Trophoblast cell (in vitro differentiated cells and primary cell): ENCODE results near the gene P4HB.
"Not testable (repeated sequence)": the region's sequence is repeated elsewhere in the genome, so short reads cannot be mapped to it uniquely, and the experiment has no call there.

ENCODE experiments used
- DNase-seq, 2 donors: peaks; one replicate each; pipeline ENCODE4 v3.0.0-alpha.2; 2016
- H2AFZ ChIP-seq: 2 replicates; pipeline ENCODE4 v1.6.1; 2013; ENCODE audit warnings: low read length, moderate library complexity, mild to moderate bottlenecking; ENCODE audit not compliant: insufficient read depth, poor library complexity
- H2AK5ac ChIP-seq: 2 replicates; pipeline ENCODE4 v1.6.1; 2013; ENCODE audit warnings: mild to moderate bottlenecking, low read length
- H2BK120ac ChIP-seq: 2 replicates; pipeline ENCODE4 v1.6.1; 2013; ENCODE audit warnings: low read length, mild to moderate bottlenecking, moderate library complexity; ENCODE audit not compliant: insufficient read depth, poor library complexity
- H2BK12ac ChIP-seq: 2 replicates; pipeline ENCODE4 v1.6.1; 2013; ENCODE audit warnings: mild to moderate bottlenecking, low read length, moderate library complexity
- H2BK5ac ChIP-seq: 2 replicates; pipeline ENCODE4 v1.6.1; 2013; ENCODE audit warnings: low read length, low read depth, moderate library complexity, mild to moderate bottlenecking; ENCODE audit not compliant: poor library complexity
- H3K14ac ChIP-seq: 2 replicates; pipeline ENCODE4 v1.6.1; 2013; ENCODE audit warnings: mild to moderate bottlenecking, low read length
- H3K18ac ChIP-seq: 2 replicates; pipeline ENCODE4 v1.6.1; 2013; ENCODE audit warnings: mild to moderate bottlenecking, low read length
- H3K23ac ChIP-seq: 2 replicates; pipeline ENCODE4 v1.6.1; 2013; ENCODE audit warnings: low read length
- H3K27ac ChIP-seq: 2 replicates; pipeline ENCODE4 v1.5.1; 2013; ENCODE audit warnings: low read depth, mild to moderate bottlenecking, inconsistent platforms, low read length, moderate library complexity
- H3K27me3 ChIP-seq: 2 replicates; pipeline ENCODE4 v1.6.1; 2013; ENCODE audit warnings: inconsistent platforms, mild to moderate bottlenecking, low read length, moderate library complexity; ENCODE audit not compliant: insufficient read depth
- H3K36me3 ChIP-seq, 2 experiments: 1 replicate in 1 of 2; 2 replicates in 1 of 2; pipeline ENCODE4 v1.6.1; 2013; ENCODE audit warnings: low read length in 2 of 2, mild to moderate bottlenecking in 2 of 2, moderate library complexity in 1 of 2; ENCODE audit not compliant: insufficient read depth in 2 of 2, control insufficient read depth in 1 of 2
- H3K4ac ChIP-seq: 2 replicates; pipeline ENCODE4 v1.6.1; 2013; ENCODE audit warnings: low read depth, mild to moderate bottlenecking, low read length, moderate library complexity
- H3K4me1 ChIP-seq, 2 experiments: 1 replicate in 1 of 2; 2 replicates in 1 of 2; pipeline ENCODE4 v1.6.1; 2013; ENCODE audit warnings: low read length in 2 of 2, mild to moderate bottlenecking in 2 of 2, moderate library complexity in 1 of 2; ENCODE audit not compliant: insufficient read depth in 2 of 2, control insufficient read depth in 1 of 2
- H3K4me2 ChIP-seq: 2 replicates; pipeline ENCODE4 v1.6.1; 2013; ENCODE audit warnings: inconsistent platforms, mild to moderate bottlenecking, low read length, moderate library complexity
- H3K4me3 ChIP-seq: 2 replicates; pipeline ENCODE4 v1.5.1; 2013; ENCODE audit warnings: mild to moderate bottlenecking, low read depth, low read length, inconsistent platforms
- H3K79me1 ChIP-seq: one replicate; pipeline ENCODE4 v1.6.1; 2013; ENCODE audit warnings: low read length
- H3K79me2 ChIP-seq: 2 replicates; pipeline ENCODE4 v1.6.1; 2013; ENCODE audit warnings: low read length, mild to moderate bottlenecking; ENCODE audit not compliant: control insufficient read depth, insufficient read depth, poor library complexity
- H3K9ac ChIP-seq: 2 replicates; pipeline ENCODE4 v1.6.1; 2013; ENCODE audit warnings: mild to moderate bottlenecking, low read length
- H3K9me3 ChIP-seq: 2 replicates; pipeline ENCODE4 v1.6.1; 2013; ENCODE audit warnings: low read depth, mild to moderate bottlenecking, control low read depth, inconsistent platforms, low read length; ENCODE audit not compliant: insufficient read depth
- H4K12ac ChIP-seq: 2 replicates; pipeline ENCODE4 v1.6.1; 2013; ENCODE audit warnings: low read depth, mild to moderate bottlenecking, low read length, moderate library complexity
- H4K8ac ChIP-seq: 2 replicates; pipeline ENCODE4 v1.6.1; 2013; ENCODE audit warnings: low read depth, mild to moderate bottlenecking, low read length, moderate library complexity
- H4K91ac ChIP-seq: one replicate; pipeline ENCODE4 v1.6.1; 2013; ENCODE audit warnings: low read depth, mild to moderate bottlenecking, low read length, moderate library complexity
- WGBS: extraction: QIAGEN DNeasy Blood & Tissue Kit; methylation state at CpG from one replicate; pipeline ENCODE4 v1.1.7; 2013; ENCODE audit warnings: missing lambda C conversion rate; ENCODE audit not compliant: insufficient read length, insufficient coverage; ENCODE audit errors: extremely low coverage; 5-methylcytosine and 5-hydroxymethylcytosine counted together

Gene P4HB

DNA sequence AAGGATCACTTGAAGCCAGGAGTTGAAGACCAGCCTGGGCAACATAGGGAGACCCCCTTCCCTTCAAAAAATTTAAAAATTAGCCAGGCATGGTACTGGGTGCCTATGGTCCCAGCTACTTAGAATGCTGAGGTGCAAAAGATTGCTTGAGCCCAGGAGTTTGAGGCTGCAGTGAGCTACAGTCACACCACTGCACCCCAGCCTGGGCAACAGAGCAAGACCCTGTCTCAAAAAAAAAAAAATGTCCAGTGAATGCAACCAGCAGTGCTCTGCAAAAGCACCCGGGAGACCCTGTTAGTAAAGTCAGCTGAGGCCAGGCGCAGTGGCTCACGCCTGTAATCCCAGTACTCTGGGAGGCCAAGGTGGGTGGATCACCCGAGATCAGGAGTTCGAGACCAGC lies 20.3 kb downstream of the P4HB start:
- not testable (repeated sequence) for H3K18ac ChIP-seq

DNA sequence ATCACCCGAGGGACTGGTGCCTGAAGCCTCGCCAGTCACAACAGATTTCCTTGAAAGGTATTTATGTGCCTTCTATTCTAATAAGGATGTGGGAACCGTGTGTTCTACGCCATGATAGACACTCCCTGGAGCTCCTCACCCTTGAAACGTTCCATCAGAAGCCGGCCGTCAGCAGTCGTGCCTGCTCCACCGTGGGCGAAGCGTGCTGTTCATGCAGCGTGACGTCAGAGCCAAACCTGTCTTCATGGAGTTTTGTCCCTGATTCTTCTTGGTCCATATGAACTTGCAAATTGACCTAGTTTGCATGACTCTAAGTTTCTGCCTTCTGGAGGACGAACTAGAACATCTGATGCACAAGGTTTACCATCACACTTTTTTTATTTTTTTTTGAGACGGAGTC lies 21.0 kb downstream of the P4HB start:
- H3K9me3 ChIP-seq, result peaks cover 6% of the 10 kb centered on the region
- H3K27ac ChIP-seq, result peak overlapping the region; percentile 73
- peak overlapping the region; percentile 48 for H3K14ac ChIP-seq
- H3K79me2 ChIP-seq, result no peaks in the 10 kb centered on the region
- no peak overlapping the region for H3K9ac ChIP-seq
- H3K4me1 ChIP-seq, result peaks cover 16 to 23% of the 10 kb centered on the region in 2 experiments
- H4K12ac ChIP-seq, result peak overlapping the region; percentile 52
- no peak overlapping the region for H3K23ac ChIP-seq
- H3K4ac ChIP-seq, result peak overlapping the region; percentile 15
- peaks cover 20 to 23% of the 10 kb centered on the region in 2 experiments for H3K36me3 ChIP-seq
- WGBS, result no CpG with 5 or more reads among the region's 15 CpGs
- H2BK5ac ChIP-seq, result peak overlapping the region; percentile 23
- peak overlapping the region; percentile 48 for H2AK5ac ChIP-seq
- H3K27me3 ChIP-seq, result no peaks in the 10 kb centered on the region
- peak overlapping the region; percentile 70 for H2BK120ac ChIP-seq
- peak in 1 of 2 donors; percentile 33 for DNase-seq
- peak overlapping the region; percentile 20 for H2AFZ ChIP-seq
- no peak overlapping the region for H3K18ac ChIP-seq
- peak overlapping the region; percentile 64 for H4K8ac ChIP-seq
- peaks cover 6% of the 10 kb centered on the region for H3K79me1 ChIP-seq
- H2BK12ac ChIP-seq, result peak overlapping the region; percentile 56
- no peak overlapping the region for H3K4me3 ChIP-seq
- peak overlapping the region; percentile 62 for H4K91ac ChIP-seq
- no peak overlapping the region for H3K4me2 ChIP-seq

More for the DNA sequence above, 20.3 kb downstream of the P4HB start:
- no CpG with 5 or more reads among the region's 5 CpGs for WGBS
- H2BK120ac ChIP-seq, H3K4me3 ChIP-seq, H3K14ac ChIP-seq, H3K79me2 ChIP-seq, H3K79me1 ChIP-seq, H3K23ac ChIP-seq, H3K4ac ChIP-seq, H3K9me3 ChIP-seq, H3K9ac ChIP-seq, H3K4me2 ChIP-seq, H3K27me3 ChIP-seq, H3K27ac ChIP-seq, H4K12ac ChIP-seq, H4K91ac ChIP-seq, H2AFZ ChIP-seq, DNase-seq, H2BK5ac ChIP-seq, H2BK12ac ChIP-seq, H2AK5ac ChIP-seq, H4K8ac ChIP-seq: not testable (repeated sequence)
- H3K36me3 ChIP-seq, result peaks cover 27 to 31% of the 10 kb centered on the region in 2 experiments
- H3K4me1 ChIP-seq, result peaks cover 16 to 21% of the 10 kb centered on the region in 2 experiments

DNA sequence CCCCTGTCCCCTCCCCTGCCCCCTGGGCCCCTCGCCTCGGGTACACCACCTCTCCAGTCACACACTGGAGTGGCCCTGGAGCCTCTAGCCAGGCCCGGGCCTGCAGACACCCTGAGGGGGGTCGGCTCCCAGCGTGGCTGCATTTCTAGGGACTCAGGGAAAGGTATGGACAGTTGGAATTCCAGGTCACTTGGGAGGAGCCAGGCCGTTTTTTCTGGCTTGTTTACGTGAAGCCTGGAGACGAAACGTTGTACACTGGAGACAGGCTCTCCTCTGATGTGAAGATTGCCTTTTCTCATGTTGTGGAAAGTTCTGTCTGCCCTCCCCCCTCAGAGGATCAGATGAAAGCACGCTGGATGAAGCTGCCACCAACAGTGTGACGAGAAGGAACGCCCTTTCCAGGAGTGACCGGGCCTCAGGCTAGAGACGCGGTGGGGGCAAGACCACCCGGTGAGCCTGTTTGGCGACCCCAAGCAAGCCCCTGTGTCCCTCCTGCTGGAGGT lies 21.5 kb downstream of the P4HB start:
- Histone ChIP-seq H3K9ac (no peak overlapping the region), H3K4me3 (no peak overlapping the region), H3K14ac (peak overlapping the region; percentile 48), H3K4ac (peak overlapping the region; percentile 15), H3K36me3 (peaks cover 15 to 18% of the 10 kb centered on the region in 2 experiments), H3K79me1 (peaks cover 6% of the 10 kb centered on the region), H2BK120ac (peak overlapping the region; percentile 70), H3K4me1 (peaks cover 16 to 25% of the 10 kb centered on the region in 2 experiments), H4K8ac (peak overlapping the region; percentile 64), H3K27ac (peak overlapping the region; percentile 73), H2BK5ac (peak overlapping the region; percentile 23), H3K18ac (peak overlapping the region; percentile 51), H4K12ac (peak overlapping the region; percentile 52), H3K79me2 (no peaks in the 10 kb centered on the region), H4K91ac (peak overlapping the region; percentile 62), H3K4me2 (peak overlapping the region; percentile 22), H3K23ac (no peak overlapping the region), H2AK5ac (no peak overlapping the region), H2AFZ (peak overlapping the region; percentile 20), H3K9me3 (peaks cover 6% of the 10 kb centered on the region), H3K27me3 (no peaks in the 10 kb centered on the region), H2BK12ac (no peak overlapping the region)
- peak; percentile 29 to 37 for DNase-seq
- WGBS, result no CpG with 5 or more reads among the region's 17 CpGs

- Histone ChIP-seq H3K18ac (no peak overlapping the region), H3K9me3 (peaks cover 4% of the 10 kb centered on the region), H3K79me2 (peaks cover 7% of the 10 kb centered on the region), H3K79me1 (peaks cover 14% of the 10 kb centered on the region), H3K14ac (no peak overlapping the region), H3K4me3 (no peak overlapping the region), H2BK5ac (no peak overlapping the region), H3K36me3 (peaks cover 3 to 7% of the 10 kb centered on the region in 2 experiments), H3K9ac (no peak overlapping the region), H2BK12ac (no peak overlapping the region), H2AK5ac (no peak overlapping the region), H4K12ac (no peak overlapping the region), H2AFZ (no peak overlapping the region), H3K27ac (peak overlapping the region; percentile 9), H3K4ac (no peak overlapping the region), H4K91ac (no peak overlapping the region), H2BK120ac (no peak overlapping the region), H4K8ac (no peak overlapping the region), H3K4me1 (peaks cover 16 to 28% of the 10 kb centered on the region in 2 experiments), H3K4me2 (no peak overlapping the region), H3K27me3 (no peaks in the 10 kb centered on the region), H3K23ac (no peak overlapping the region)
- WGBS, result no CpG with 5 or more reads among the region's 9 CpGs
- DNase-seq, result peak; percentile 81 to 88
Observed at GRCh38 chr17:81837641-81838040, 22.7 kb downstream of the P4HB start.
